ENCODE data around the gene KLHL29.

The KLHL29 gene

DNA sequence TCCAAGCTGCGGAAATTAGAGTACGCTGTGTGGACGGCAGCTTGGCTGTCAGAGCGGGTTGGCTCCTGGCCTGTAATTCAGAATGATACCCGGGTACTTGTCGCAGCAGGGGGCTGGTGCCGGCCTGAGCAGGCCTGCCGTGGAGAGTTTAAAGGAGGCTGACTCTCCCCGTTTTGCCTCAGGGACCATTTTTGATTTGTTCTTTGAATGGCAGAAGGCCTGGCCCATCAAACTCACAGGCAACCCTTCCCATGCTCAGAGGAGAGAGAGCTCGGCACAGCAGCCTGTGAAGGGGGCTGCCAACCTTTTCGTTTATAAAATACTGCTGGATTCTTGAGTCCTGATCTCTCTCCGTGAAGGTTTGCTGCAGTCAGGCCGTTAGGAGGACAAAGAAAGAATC is 151.3 kb downstream of the KLHL29 start:
- no peak for DNase-seq

GRCh38 chr2:23537991-23538390 is 153.0 kb downstream of the KLHL29 start:
- no peak for DNase-seq

- no peak for DNase-seq
Measured at GRCh38 chr2:23538566-23538965, 153.6 kb downstream of the KLHL29 start.

- no peak for DNase-seq
Measured at GRCh38 chr2:23540804-23541360, 155.9 kb downstream of the KLHL29 start.

DNA sequence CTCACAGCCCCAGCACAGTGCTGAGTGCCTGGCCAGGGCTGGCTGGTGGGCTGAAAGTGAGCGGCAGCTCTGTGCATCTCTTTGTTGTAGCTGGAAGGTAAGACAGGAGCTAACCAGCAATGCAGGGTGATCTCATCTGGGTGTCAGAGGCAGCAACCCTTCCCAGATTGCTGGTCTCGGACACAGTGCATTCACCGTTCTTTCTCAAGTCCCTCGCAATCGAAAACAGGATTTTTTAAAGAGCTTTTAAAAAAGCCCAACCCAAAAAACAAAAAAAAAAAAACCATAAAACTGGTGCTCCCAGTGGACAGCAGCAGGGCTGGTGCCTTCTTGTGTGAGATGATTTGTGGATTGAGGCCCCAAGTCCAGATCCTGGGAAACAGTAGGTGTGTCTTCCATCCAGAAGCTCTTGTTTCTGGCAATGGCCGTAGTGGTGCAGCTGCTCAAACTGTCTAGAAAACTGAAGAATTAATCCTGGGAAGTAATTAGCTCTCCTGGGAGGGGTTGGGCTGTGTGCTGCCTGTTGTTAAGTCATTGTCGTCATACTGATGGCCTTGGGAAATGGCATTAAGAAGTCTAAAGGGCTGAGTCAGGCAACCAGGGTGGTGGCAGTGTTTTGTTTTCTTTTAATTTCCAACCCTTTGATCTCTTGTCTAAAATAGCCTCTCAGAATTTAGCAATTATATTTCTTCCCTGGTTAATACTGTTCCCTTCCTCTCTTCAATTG is 156.7 kb downstream of the KLHL29 start:
- DNase-seq: no peak

GRCh38 chr2:23542230-23542789 is 157.3 kb downstream of the KLHL29 start:
- DNase-seq: no peak

DNA sequence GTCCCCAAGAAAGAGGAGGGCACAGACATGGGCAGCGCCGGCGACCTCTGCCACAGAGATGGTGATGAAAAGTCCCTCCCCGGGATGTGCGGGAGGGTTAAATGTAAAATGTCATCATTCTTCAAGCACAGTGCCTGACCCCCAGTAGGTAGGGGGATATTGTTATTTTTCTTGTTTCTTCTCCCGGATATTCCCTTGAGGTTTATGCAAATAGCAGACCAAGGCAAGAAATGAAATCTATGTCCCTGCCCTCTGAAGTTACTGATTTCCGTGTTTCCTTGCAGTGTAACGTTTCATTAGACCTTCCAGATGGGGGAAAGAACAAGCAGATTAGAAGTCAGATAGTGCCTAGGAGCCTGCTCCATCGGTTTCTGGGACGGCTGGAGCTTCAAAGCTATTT is 158.3 kb downstream of the KLHL29 start:
- DNase-seq: no peak

GRCh38 chr2:23543728-23544127 is 158.7 kb downstream of the KLHL29 start:
- no peak for DNase-seq

- DNase-seq: no peak
Measured at GRCh38 chr2:23544589-23545295, 159.8 kb downstream of the KLHL29 start.

GRCh38 chr2:23545396-23545795 is 160.4 kb downstream of the KLHL29 start:
- DNase-seq: no peak

- no peak for DNase-seq
Measured at GRCh38 chr2:23545811-23546210, 160.8 kb downstream of the KLHL29 start.

DNA sequence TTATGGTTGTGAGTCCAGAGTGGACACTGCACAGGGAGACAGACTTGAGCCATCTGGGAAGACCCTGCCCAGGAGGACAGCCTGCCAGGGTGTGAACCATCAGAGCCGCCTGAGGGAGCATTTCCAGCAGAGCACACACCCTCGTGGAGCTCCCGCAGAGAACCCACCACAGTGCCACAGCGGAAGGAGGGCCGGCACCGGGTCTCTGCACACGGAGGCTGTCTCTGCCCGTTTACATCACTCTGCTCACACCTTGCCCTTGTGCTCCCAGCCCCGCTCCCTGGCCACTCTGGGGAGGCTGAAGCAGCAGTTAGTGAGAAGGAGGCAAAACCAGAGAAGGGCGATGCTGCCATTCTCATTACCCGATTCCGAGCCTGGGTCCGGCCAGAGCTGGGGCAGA is 161.9 kb downstream of the KLHL29 start:
- DNase-seq: no peak

GRCh38 chr2:23547725-23548124 is 162.7 kb downstream of the KLHL29 start:
- DNase-seq: no peak

- DNase-seq: no peak
Measured at GRCh38 chr2:23548143-23548769, 163.3 kb downstream of the KLHL29 start.

DNA sequence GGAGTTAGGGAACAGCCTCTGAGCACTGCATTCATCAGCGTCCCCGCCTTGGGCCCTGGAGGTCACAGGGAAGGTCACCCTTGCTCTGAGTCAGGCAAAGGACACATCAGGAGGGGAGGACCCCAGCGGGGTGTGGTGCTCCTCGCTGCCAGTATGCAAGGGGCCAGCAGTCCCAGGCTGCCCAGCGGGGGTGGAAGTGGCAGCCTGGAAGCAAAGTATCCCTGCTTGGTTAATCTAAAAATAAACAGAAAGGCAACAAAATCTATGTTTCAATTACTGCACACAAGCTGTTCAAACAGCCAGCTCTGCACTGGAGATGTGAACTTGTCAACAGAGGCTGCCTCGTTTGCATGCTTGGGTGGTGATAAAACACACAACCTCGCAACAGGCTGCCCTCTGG is 164.1 kb downstream of the KLHL29 start:
- DNase-seq: no peak

DNA sequence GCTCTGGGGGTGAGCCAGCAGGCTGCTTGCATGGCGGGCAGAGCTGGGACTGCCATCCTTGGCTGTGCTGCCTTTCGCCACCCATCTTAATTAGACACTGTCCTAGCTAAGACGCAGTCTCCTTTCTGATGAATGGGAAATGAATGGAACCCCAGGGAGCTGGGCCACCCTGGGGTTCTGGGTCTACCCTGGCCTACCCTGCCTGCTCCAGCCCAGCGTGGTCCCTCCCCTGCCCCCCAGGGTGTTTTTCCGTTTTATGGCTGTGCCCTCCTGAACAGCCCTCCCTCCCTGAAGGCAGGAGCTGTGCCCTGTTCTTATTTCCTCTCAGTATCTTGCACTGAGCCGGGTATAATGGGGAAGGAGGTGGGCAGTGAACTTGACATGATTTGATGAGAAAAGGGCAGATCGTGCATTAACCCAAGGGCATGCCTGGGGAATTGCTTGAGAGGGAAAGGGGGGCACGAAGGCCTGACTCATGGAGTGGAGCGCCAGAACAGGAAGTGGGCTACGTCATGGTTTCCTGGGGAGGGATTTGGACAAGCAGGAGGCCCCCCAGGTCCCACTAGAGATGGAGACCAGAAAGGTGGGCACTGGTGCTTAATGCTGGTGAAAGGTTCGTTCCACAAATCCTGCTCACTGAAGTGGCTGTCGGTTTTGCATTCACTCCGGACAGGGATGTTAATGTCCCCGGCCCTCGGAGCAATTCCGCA is 165.0 kb downstream of the KLHL29 start:
- DNase-seq: no peak

DNA sequence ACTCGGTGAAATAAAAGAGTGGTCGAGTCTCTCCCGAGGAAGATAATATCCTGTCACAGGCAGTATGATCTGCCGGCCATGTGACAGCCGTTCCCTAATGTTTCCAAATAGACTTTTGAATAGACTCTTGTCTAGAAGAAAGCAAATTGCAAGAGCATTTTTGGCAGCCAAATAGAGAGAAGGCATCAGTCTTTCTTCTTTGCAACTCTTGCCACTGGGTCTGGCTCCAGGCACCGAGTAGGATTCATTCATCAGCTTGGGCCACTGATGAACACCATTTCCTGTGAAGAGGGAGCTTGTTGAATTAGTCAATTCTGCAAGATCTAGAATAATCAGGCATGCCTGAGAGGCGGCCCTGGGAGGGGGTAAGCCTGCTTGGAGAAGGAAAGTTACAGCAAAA is 165.6 kb downstream of the KLHL29 start:
- no peak for DNase-seq

GRCh38 chr2:23551875-23552274 is 166.9 kb downstream of the KLHL29 start:
- no peak for DNase-seq

GRCh38 chr2:23553561-23553960 is 168.6 kb downstream of the KLHL29 start:
- DNase-seq: no peak

GRCh38 chr2:23554054-23554697 is 169.2 kb downstream of the KLHL29 start:
- DNase-seq: no peak

- no peak for DNase-seq
Measured at GRCh38 chr2:23555944-23556343, 171.0 kb downstream of the KLHL29 start.

GRCh38 chr2:23556929-23557328 is 171.9 kb downstream of the KLHL29 start:
- no peak for DNase-seq

All from kidney glomerular epithelial cell (primary cell).